ENCODE data around the gene PLXNA4. TPM values are rescaled to one million over a fixed set of nuclear protein-coding genes. Genes with fewer than 3 reads are reported as not detected.

Gene PLXNA4
- total RNA-seq, 1 experiment from 2014 or later: 0.11 TPM

DNA sequence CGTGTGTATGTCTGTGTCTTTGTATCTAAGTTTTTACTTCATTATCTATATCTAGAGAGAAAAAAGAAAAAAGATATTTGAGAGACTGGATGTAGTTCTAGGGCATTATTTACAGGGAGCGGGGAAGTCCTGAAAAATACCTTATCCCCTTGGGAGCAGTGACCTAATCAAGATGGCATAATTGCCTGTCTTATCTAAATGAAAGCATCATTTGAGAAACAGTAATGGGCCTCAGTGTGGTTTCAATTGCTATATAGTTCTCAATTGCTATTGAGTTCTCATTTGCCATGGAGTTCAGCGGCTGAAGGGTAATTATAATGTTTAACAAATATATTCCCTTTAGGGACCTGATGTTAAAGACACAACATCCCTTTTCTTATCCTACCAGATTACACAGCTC lies 216.5 kb downstream of the PLXNA4 start:
- H3K27me3 ChIP-seq (replicated peaks; ENCODE audit: insufficient read depth, low read depth, low read length, poor library complexity): peaks cover 18% of the 10 kb centered on the region
- BruUV-seq (replicated peaks): no TSS peak
- ChIA-PET POLR2A (ENCODE audit: low non-redundant PET) (no interaction called here), CTCF (no interaction called here)
- intact Hi-C loops (cut with micrococcal nuclease; ENCODE audit: unreplicated experiment): no loop called here
- H3K36me3 ChIP-seq (ENCODE audit: insufficient read depth, low read length, poor library complexity, severe bottlenecking): no peaks in the 10 kb centered on the region
- H3K27ac ChIP-seq (ENCODE audit: low read depth, low read length, poor library complexity, severe bottlenecking): no peak overlapping the region
- H3K9me3 ChIP-seq (ENCODE audit: low read depth, low read length, poor library complexity, severe bottlenecking): no peaks in the 10 kb centered on the region
- no peak overlapping the region for H3K4me3 ChIP-seq (ENCODE audit: low read depth, low read length, poor library complexity, severe bottlenecking)
- DNase-seq (ENCODE audit: low spot score): no peak
- H3K4me1 ChIP-seq (ENCODE audit: insufficient read depth, low read length, poor library complexity, severe bottlenecking): no peaks in the 10 kb centered on the region
- TF ChIP-seq EZH2 (IDR thresholded peaks at IDR 0.05; ENCODE audit: borderline replicate concordance, low read depth, low read length, poor library complexity, severe bottlenecking): no peak
- TF ChIP-seq, protein P1, sequence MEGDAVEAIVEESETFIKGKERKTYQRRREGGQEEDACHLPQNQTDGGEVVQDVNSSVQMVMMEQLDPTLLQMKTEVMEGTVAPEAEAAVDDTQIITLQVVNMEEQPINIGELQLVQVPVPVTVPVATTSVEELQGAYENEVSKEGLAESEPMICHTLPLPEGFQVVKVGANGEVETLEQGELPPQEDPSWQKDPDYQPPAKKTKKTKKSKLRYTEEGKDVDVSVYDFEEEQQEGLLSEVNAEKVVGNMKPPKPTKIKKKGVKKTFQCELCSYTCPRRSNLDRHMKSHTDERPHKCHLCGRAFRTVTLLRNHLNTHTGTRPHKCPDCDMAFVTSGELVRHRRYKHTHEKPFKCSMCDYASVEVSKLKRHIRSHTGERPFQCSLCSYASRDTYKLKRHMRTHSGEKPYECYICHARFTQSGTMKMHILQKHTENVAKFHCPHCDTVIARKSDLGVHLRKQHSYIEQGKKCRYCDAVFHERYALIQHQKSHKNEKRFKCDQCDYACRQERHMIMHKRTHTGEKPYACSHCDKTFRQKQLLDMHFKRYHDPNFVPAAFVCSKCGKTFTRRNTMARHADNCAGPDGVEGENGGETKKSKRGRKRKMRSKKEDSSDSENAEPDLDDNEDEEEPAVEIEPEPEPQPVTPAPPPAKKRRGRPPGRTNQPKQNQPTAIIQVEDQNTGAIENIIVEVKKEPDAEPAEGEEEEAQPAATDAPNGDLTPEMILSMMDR (conservative IDR thresholded peaks at IDR 0.05; ENCODE audit: low read depth, low read length): no peak

DNA sequence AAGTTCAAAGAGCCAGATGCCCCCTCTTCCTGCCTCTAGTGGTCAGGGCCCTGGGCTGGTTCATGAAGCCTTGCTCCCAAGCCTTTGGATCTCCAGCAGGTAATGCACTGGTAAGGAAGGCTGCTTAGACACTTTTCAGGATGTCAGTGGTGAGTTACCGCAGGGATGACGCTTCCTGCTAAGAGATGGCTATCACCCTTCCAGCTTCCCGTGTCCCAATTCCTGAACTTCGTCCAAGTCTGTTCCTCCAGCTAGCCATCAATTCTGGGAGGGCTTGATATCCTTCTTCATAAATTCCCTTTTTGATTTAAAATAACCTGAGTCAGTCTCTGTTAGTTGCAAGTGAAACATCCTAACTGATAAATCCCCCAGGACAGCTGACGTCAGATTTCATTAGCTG lies 221.2 kb downstream of the PLXNA4 start:
- CTCF ChIA-PET: no interaction called here
- Histone ChIP-seq H3K4me3 (ENCODE audit: low read depth, low read length, poor library complexity, severe bottlenecking) (no peak overlapping the region), H3K4me1 (ENCODE audit: insufficient read depth, low read length, poor library complexity, severe bottlenecking) (peaks cover 10% of the 10 kb centered on the region), H3K27me3 (replicated peaks; ENCODE audit: insufficient read depth, low read depth, low read length, poor library complexity) (peaks cover 36% of the 10 kb centered on the region), H3K36me3 (ENCODE audit: insufficient read depth, low read length, poor library complexity, severe bottlenecking) (no peaks in the 10 kb centered on the region), H3K27ac (ENCODE audit: low read depth, low read length, poor library complexity, severe bottlenecking) (no peak overlapping the region), H3K9me3 (ENCODE audit: low read depth, low read length, poor library complexity, severe bottlenecking) (no peaks in the 10 kb centered on the region)
- BruUV-seq (replicated peaks): no TSS peak
- POLR2A ChIA-PET (ENCODE audit: low non-redundant PET): no interaction called here
- intact Hi-C loops (cut with micrococcal nuclease; ENCODE audit: unreplicated experiment): no loop called here
- DNase-seq (ENCODE audit: low spot score): no peak
- no peak for TF ChIP-seq EZH2 (IDR thresholded peaks at IDR 0.05; ENCODE audit: borderline replicate concordance, low read depth, low read length, poor library complexity, severe bottlenecking)
- TF ChIP-seq, protein P1 (conservative IDR thresholded peaks at IDR 0.05; ENCODE audit: low read depth, low read length): no peak

DNA sequence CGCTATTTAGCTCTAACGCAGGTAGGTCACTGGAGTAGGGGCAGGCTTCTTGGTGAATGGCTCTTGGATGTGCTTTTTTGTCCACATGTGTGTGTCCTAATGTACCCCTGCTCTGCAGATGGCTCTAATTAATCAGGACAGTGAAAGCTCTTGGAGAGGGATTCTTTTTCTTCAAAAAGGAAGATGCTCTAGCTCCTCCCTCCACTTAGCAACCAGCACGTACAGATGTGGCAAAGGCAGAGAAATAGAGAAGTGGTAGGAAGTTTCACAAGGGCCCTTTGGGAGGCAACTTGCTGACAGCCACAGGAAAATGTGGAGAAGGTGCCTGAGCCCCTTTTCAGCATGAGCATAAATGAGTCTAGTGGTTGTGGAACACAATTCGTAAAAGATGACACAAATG lies 221.7 kb downstream of the PLXNA4 start:
- intact Hi-C loops (cut with micrococcal nuclease; ENCODE audit: unreplicated experiment): no loop called here
- no peak for DNase-seq (ENCODE audit: low spot score)
- no peaks in the 10 kb centered on the region for H3K9me3 ChIP-seq (ENCODE audit: low read depth, low read length, poor library complexity, severe bottlenecking)
- no peak overlapping the region for H3K4me3 ChIP-seq (ENCODE audit: low read depth, low read length, poor library complexity, severe bottlenecking)
- CTCF ChIA-PET: no interaction called here
- peaks cover 10% of the 10 kb centered on the region for H3K4me1 ChIP-seq (ENCODE audit: insufficient read depth, low read length, poor library complexity, severe bottlenecking)
- H3K36me3 ChIP-seq (ENCODE audit: insufficient read depth, low read length, poor library complexity, severe bottlenecking): no peaks in the 10 kb centered on the region
- no TSS peak for BruUV-seq (replicated peaks)
- POLR2A ChIA-PET (ENCODE audit: low non-redundant PET): no interaction called here
- TF ChIP-seq EZH2 (IDR thresholded peaks at IDR 0.05; ENCODE audit: borderline replicate concordance, low read depth, low read length, poor library complexity, severe bottlenecking): no peak
- peaks cover 41% of the 10 kb centered on the region for H3K27me3 ChIP-seq (replicated peaks; ENCODE audit: insufficient read depth, low read depth, low read length, poor library complexity)
- no peak overlapping the region for H3K27ac ChIP-seq (ENCODE audit: low read depth, low read length, poor library complexity, severe bottlenecking)

DNA sequence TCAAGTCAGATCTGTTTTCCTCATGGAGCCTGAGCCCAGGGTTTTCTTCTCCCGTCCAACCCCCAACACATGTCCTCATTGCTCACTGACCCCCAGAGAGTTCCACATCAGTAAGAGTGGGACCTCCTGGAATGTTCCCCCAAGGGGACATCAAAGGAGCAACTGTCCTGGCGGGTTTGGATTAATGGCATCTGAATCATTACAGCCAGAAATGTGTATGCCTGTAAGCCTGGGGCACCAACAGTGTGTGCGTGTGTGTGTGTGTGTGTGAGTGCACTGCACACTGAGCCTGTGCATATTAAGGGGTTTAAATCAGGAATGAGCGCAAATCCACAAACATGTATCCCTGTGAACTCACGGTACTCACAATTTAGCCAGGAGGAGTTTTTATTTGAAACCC lies 222.3 kb downstream of the PLXNA4 start:
- H3K27ac ChIP-seq (ENCODE audit: low read depth, low read length, poor library complexity, severe bottlenecking): no peak overlapping the region
- no peaks in the 10 kb centered on the region for H3K9me3 ChIP-seq (ENCODE audit: low read depth, low read length, poor library complexity, severe bottlenecking)
- ChIA-PET CTCF (no interaction called here), POLR2A (ENCODE audit: low non-redundant PET) (no interaction called here)
- no peak overlapping the region for H3K4me3 ChIP-seq (ENCODE audit: low read depth, low read length, poor library complexity, severe bottlenecking)
- no TSS peak for BruUV-seq (replicated peaks)
- DNase-seq (ENCODE audit: low spot score): no peak
- H3K4me1 ChIP-seq (ENCODE audit: insufficient read depth, low read length, poor library complexity, severe bottlenecking): peaks cover 10% of the 10 kb centered on the region
- H3K27me3 ChIP-seq (replicated peaks; ENCODE audit: insufficient read depth, low read depth, low read length, poor library complexity): peaks cover 47% of the 10 kb centered on the region
- TF ChIP-seq, protein P1 (conservative IDR thresholded peaks at IDR 0.05; ENCODE audit: low read depth, low read length): no peak
- no peak for TF ChIP-seq EZH2 (IDR thresholded peaks at IDR 0.05; ENCODE audit: borderline replicate concordance, low read depth, low read length, poor library complexity, severe bottlenecking)
- intact Hi-C loops (cut with micrococcal nuclease; ENCODE audit: unreplicated experiment): no loop called here
- no peaks in the 10 kb centered on the region for H3K36me3 ChIP-seq (ENCODE audit: insufficient read depth, low read length, poor library complexity, severe bottlenecking)

All from A673 (cell line).